ENCODE data around the gene HS3ST5. TPM values are rescaled to one million over a fixed set of nuclear protein-coding genes. Genes with fewer than 3 reads are reported as not detected.
A peak's percentile ranks its signal among the peaks of the same experiment; 100 is the strongest.

Gene HS3ST5
- total RNA-seq, 1 experiment from 2014 or later = 8.7 TPM

- no peak for TF ChIP-seq ZNF671 (CRISPR knock-in tag; IDR thresholded peaks at IDR 0.05)
- TF ChIP-seq MLX (CRISPR knock-in tag; IDR thresholded peaks at IDR 0.05) = no peak
- TF ChIP-seq SP1 (CRISPR knock-in tag; conservative IDR thresholded peaks at IDR 0.05) = peak; percentile 46; the same call in 1 of the 2 replicates
- 0 out of 2 replicates have a peak, but pooled peaks have one; percentile 17 for TF ChIP-seq TP53 (CRISPR knock-in tag; IDR thresholded peaks at IDR 0.05)
- TF ChIP-seq OVOL2 (CRISPR knock-in tag; IDR thresholded peaks at IDR 0.05; ENCODE audit: borderline replicate concordance) = no peak
- TF ChIP-seq E2F4 (CRISPR knock-in tag; IDR thresholded peaks at IDR 0.05; ENCODE audit: borderline replicate concordance, low read depth) = no peak
- TF ChIP-seq ZNF138 (CRISPR knock-in tag; conservative IDR thresholded peaks at IDR 0.05) = no peak; the same call in 1 of the 2 replicates
- TF ChIP-seq GTF2I (CRISPR knock-in tag; conservative IDR thresholded peaks at IDR 0.05) = no peak
- 0 out of 2 replicates have a peak, but pooled peaks have one; percentile 3 for TF ChIP-seq ZNF416 (CRISPR knock-in tag; IDR thresholded peaks at IDR 0.05)
- TF ChIP-seq CTCF (IDR thresholded peaks at IDR 0.05) = peak; percentile 43
- no peak for TF ChIP-seq USF1 (CRISPR knock-in tag; IDR thresholded peaks at IDR 0.05)
- TF ChIP-seq ZNF532 (CRISPR knock-in tag; IDR thresholded peaks at IDR 0.05; ENCODE audit: borderline replicate concordance) = no peak
- peak; percentile 24; the same call in 1 of the 2 replicates for TF ChIP-seq ZNF232 (CRISPR knock-in tag; IDR thresholded peaks at IDR 0.05)
- TF ChIP-seq ATF1 (CRISPR knock-in tag; IDR thresholded peaks at IDR 0.05) = no peak
- TF ChIP-seq ZBTB21 (CRISPR knock-in tag; IDR thresholded peaks at IDR 0.05; ENCODE audit: borderline replicate concordance) = no peak; the same call in 1 of the 2 replicates
- no peak for TF ChIP-seq JAZF1 (CRISPR knock-in tag; IDR thresholded peaks at IDR 0.05)
- no peak for TF ChIP-seq MXD4 (CRISPR knock-in tag; IDR thresholded peaks at IDR 0.05; ENCODE audit: borderline replicate concordance)
Observed at GRCh38 chr6:114342826-114343781, at the start of gene HS3ST5 (continued).

GRCh38 chr6:114390176-114390575 is 47.4 kb upstream of the HS3ST5 start:
- ATAC-seq (peak; percentile 24; the same call in 1 of the 2 replicates), DNase-seq (ENCODE audit: low spot score) (no peak)
- Mint-ChIP-seq H3K36me3 (no peaks in the 10 kb centered on the region), H3K4me3 (no peak overlapping the region), H3K27me3 (ENCODE audit: low read depth) (no peaks in the 10 kb centered on the region), H3K9me3 (no peaks in the 10 kb centered on the region), H3K4me1 (peaks cover 56% of the 10 kb centered on the region), H3K27ac (no peak overlapping the region)
- POLR2A ChIA-PET = no interaction called here
- CTCF ChIA-PET = no interaction called here
- no peak for TF ChIP-seq GABPB1 (CRISPR knock-in tag; IDR thresholded peaks at IDR 0.05)
- no peak for TF ChIP-seq ZNF396 (CRISPR knock-in tag; IDR thresholded peaks at IDR 0.05; ENCODE audit: borderline replicate concordance)
- no peak for TF ChIP-seq MXD4 (CRISPR knock-in tag; IDR thresholded peaks at IDR 0.05; ENCODE audit: borderline replicate concordance)
- no peak for TF ChIP-seq TEAD4 (CRISPR knock-in tag; IDR thresholded peaks at IDR 0.05)
- no peak for TF ChIP-seq GRHL2 (CRISPR knock-in tag; IDR thresholded peaks at IDR 0.05; ENCODE audit: insufficient replicate concordance, severe bottlenecking)
- no peak for TF ChIP-seq RELA (CRISPR knock-in tag; IDR thresholded peaks at IDR 0.05; ENCODE audit: borderline replicate concordance)
- no peak for TF ChIP-seq NFYB (CRISPR knock-in tag; conservative IDR thresholded peaks at IDR 0.05; ENCODE audit: low read depth)
- TF ChIP-seq MLX (CRISPR knock-in tag; IDR thresholded peaks at IDR 0.05) = no peak
- no peak for TF ChIP-seq E2F1 (CRISPR knock-in tag; IDR thresholded peaks at IDR 0.05)

Data from WTC11 (cell line).